Adipose tissue (tissue), 3 donors: ENCODE data around the gene HSPB8. TPM values are rescaled to one million over a fixed set of nuclear protein-coding genes. Genes with fewer than 3 reads are reported as not detected.

Experiments
- H3K27ac ChIP-seq: one replicate; pipeline ENCODE4 v1.5.1; 2013; ENCODE audit warnings: low read depth, low read length
- WGBS, 3 donors: extraction: QIAGEN DNeasy Blood & Tissue Kit; methylation state at CpG; one replicate each; pipeline ENCODE4 v1.1.7; 2013; 5-methylcytosine and 5-hydroxymethylcytosine counted together
- polyA plus RNA-seq, 3 donors: library from polyadenylated mRNA; stranded (reverse); fragments of 200-250 nt; gene quantifications; one replicate each; pipeline ENCODE4 v1.2.3, GENCODE V29; 2013
- donor health status: healthy with polysubstance abuse.
- donor health status: Bipolar disorder and iron deficiency.
- donor health status: healthy.

HSPB8 gene
- polyA plus RNA-seq, 3 donors, result 9.4 to 75.5 (median 55.1) TPM

- H3K27ac ChIP-seq, result no peak overlapping the region
- WGBS, 3 donors, result 58 to 70% (median 68%) methylated on average over 9 of the region's 9 CpGs
Measured at GRCh38 chr12:119235197-119235751, 56.5 kb downstream of the HSPB8 start.

GRCh38 chr12:119236372-119236771, 57.6 kb downstream of the HSPB8 start:
- no peak overlapping the region for H3K27ac ChIP-seq

- H3K27ac ChIP-seq, result no peak overlapping the region
- WGBS, 3 donors, result 40 to 64% (median 44%) methylated on average over 3 of the region's 3 CpGs
Measured at GRCh38 chr12:119239040-119239439, 60.3 kb downstream of the HSPB8 start.

GRCh38 chr12:119241049-119241448, 62.3 kb downstream of the HSPB8 start:
- WGBS, 3 donors, result 38 to 74% (median 70%) methylated on average over 5 of the region's 5 CpGs
- H3K27ac ChIP-seq, result no peak overlapping the region

- 63 to 80% (median 76%) methylated on average over 9 of the region's 9 CpGs for WGBS, 3 donors
- no peak overlapping the region for H3K27ac ChIP-seq
Measured at GRCh38 chr12:119241580-119242169, 62.9 kb downstream of the HSPB8 start.

Other genes with a start within 250 kb of the HSPB8 start
- gene SRRM4, start 197.4 kb upstream of the HSPB8 start, polyA plus RNA-seq, result under 1 TPM in 1 of 3 donors, not detected in 2; under 0.01 TPM
- gene CCDC60, start 155.8 kb downstream of the HSPB8 start, polyA plus RNA-seq, result not detected